ENCODE results near the gene UPF2. TPM values are rescaled to one million over a fixed set of nuclear protein-coding genes. Genes with fewer than 3 reads are reported as not detected.

Gene UPF2
- total RNA-seq, 1 experiment from 2014 or later = 30.6 TPM

DNA sequence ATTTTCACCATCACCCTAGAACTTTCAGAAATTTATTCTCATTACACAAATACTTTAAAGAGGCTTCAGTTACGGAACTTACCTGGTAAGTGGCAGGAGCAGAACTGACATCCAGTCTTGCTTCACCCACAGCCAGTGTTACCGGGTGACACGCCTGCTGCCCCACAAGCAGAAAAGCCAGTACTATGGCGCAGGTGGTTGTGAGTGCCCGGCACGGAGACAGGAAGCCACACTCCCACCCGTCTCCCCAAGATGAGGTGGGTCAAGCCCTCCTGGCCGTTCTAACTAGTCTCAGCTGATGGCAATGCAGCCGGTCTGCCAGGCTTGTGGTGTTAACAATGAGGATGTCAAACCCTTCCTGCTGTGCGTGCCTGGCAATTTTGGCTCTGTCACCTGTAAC lies 132.5 kb downstream of the UPF2 start:
- Histone ChIP-seq H3K27ac (ENCODE audit: low read depth, low read length, poor library complexity, severe bottlenecking) (no peak overlapping the region), H3K36me3 (ENCODE audit: insufficient read depth, low read length, poor library complexity, severe bottlenecking) (no peaks in the 10 kb centered on the region), H3K9me3 (ENCODE audit: low read depth, low read length, poor library complexity, severe bottlenecking) (no peaks in the 10 kb centered on the region), H3K27me3 (replicated peaks; ENCODE audit: insufficient read depth, low read depth, low read length, poor library complexity) (no peaks in the 10 kb centered on the region), H3K4me1 (ENCODE audit: insufficient read depth, low read length, poor library complexity, severe bottlenecking) (peaks cover 6% of the 10 kb centered on the region), H3K4me3 (ENCODE audit: low read depth, low read length, poor library complexity, severe bottlenecking) (no peak overlapping the region)
- BruUV-seq (replicated peaks) = no TSS peak
- intact Hi-C loops (cut with micrococcal nuclease; ENCODE audit: unreplicated experiment) = no loop called here
- TF ChIP-seq, protein P1, sequence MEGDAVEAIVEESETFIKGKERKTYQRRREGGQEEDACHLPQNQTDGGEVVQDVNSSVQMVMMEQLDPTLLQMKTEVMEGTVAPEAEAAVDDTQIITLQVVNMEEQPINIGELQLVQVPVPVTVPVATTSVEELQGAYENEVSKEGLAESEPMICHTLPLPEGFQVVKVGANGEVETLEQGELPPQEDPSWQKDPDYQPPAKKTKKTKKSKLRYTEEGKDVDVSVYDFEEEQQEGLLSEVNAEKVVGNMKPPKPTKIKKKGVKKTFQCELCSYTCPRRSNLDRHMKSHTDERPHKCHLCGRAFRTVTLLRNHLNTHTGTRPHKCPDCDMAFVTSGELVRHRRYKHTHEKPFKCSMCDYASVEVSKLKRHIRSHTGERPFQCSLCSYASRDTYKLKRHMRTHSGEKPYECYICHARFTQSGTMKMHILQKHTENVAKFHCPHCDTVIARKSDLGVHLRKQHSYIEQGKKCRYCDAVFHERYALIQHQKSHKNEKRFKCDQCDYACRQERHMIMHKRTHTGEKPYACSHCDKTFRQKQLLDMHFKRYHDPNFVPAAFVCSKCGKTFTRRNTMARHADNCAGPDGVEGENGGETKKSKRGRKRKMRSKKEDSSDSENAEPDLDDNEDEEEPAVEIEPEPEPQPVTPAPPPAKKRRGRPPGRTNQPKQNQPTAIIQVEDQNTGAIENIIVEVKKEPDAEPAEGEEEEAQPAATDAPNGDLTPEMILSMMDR (conservative IDR thresholded peaks at IDR 0.05; ENCODE audit: low read depth, low read length) = no peak
- TF ChIP-seq EZH2 (IDR thresholded peaks at IDR 0.05; ENCODE audit: borderline replicate concordance, low read depth, low read length, poor library complexity, severe bottlenecking) = no peak
- ChIA-PET CTCF (interaction anchor here (0.6 kb wide), 1 partner anchor 150 kb away, joined by 3 read pairs; no protein-coding TSS in a partner anchor), POLR2A (ENCODE audit: low non-redundant PET) (no interaction called here)
- no peak for DNase-seq (ENCODE audit: low spot score)

DNA sequence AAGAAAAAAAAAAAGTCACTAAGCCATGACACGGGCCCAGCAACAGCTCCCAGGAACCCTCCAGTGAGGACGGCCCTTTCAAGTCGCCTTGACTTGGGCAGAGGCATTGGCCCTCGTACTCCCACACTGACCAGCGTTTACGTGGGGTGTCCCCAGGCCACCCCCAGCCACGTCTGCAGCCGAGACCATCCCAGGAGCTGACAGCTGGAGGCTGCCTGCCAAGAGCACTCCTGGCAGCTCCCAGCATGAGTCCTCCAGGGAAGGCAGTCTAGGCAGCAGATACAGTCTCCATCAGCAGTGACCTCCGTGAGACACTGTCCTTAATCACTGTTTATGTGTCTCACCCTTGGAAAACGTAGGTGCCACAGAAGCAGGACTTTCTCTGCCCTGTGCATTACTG lies 133.0 kb downstream of the UPF2 start:
- H3K36me3 ChIP-seq (ENCODE audit: insufficient read depth, low read length, poor library complexity, severe bottlenecking) = no peaks in the 10 kb centered on the region
- no TSS peak for BruUV-seq (replicated peaks)
- intact Hi-C loops (cut with micrococcal nuclease; ENCODE audit: unreplicated experiment) = no loop called here
- ChIA-PET CTCF (no interaction called here), POLR2A (ENCODE audit: low non-redundant PET) (no interaction called here)
- H3K4me1 ChIP-seq (ENCODE audit: insufficient read depth, low read length, poor library complexity, severe bottlenecking) = peaks cover 6% of the 10 kb centered on the region
- H3K27ac ChIP-seq (ENCODE audit: low read depth, low read length, poor library complexity, severe bottlenecking) = no peak overlapping the region
- no peaks in the 10 kb centered on the region for H3K27me3 ChIP-seq (replicated peaks; ENCODE audit: insufficient read depth, low read depth, low read length, poor library complexity)
- no peak overlapping the region for H3K4me3 ChIP-seq (ENCODE audit: low read depth, low read length, poor library complexity, severe bottlenecking)
- TF ChIP-seq, protein P1 (conservative IDR thresholded peaks at IDR 0.05; ENCODE audit: low read depth, low read length) = no peak
- TF ChIP-seq EZH2 (IDR thresholded peaks at IDR 0.05; ENCODE audit: borderline replicate concordance, low read depth, low read length, poor library complexity, severe bottlenecking) = no peak
- H3K9me3 ChIP-seq (ENCODE audit: low read depth, low read length, poor library complexity, severe bottlenecking) = no peaks in the 10 kb centered on the region
- no peak for DNase-seq (ENCODE audit: low spot score)

DNA sequence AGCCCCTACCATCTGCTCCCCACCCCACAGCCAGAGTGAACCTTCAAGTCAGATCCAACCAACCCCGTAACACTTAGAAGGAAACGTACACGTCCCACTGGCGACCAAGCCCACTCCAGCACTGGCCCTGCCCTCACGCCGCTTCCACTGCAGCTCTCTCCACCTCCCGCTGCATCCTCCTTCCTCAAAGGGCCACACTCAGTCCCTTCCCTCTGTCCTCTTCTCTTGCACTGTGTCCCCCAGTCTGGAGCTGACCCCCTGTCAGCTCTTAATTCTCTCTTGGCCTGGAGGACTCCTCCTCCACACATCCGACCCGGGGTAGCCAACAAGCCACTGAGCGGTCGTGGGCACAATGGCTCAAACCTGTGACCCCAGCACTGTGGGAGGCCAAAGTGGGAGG lies 133.6 kb downstream of the UPF2 start:
- CTCF ChIA-PET = no interaction called here
- no TSS peak for BruUV-seq (replicated peaks)

More for the DNA sequence above, 133.6 kb downstream of the UPF2 start:
- intact Hi-C loops (cut with micrococcal nuclease; ENCODE audit: unreplicated experiment) = no loop called here
- TF ChIP-seq, protein P1 (conservative IDR thresholded peaks at IDR 0.05; ENCODE audit: low read depth, low read length) = no peak
- no peak for TF ChIP-seq EZH2 (IDR thresholded peaks at IDR 0.05; ENCODE audit: borderline replicate concordance, low read depth, low read length, poor library complexity, severe bottlenecking)
- H3K4me1 ChIP-seq (ENCODE audit: insufficient read depth, low read length, poor library complexity, severe bottlenecking) = peaks cover 6% of the 10 kb centered on the region
- no peaks in the 10 kb centered on the region for H3K27me3 ChIP-seq (replicated peaks; ENCODE audit: insufficient read depth, low read depth, low read length, poor library complexity)
- no peak for DNase-seq (ENCODE audit: low spot score)
- H3K4me3 ChIP-seq (ENCODE audit: low read depth, low read length, poor library complexity, severe bottlenecking) = no peak overlapping the region
- no peaks in the 10 kb centered on the region for H3K36me3 ChIP-seq (ENCODE audit: insufficient read depth, low read length, poor library complexity, severe bottlenecking)
- POLR2A ChIA-PET (ENCODE audit: low non-redundant PET) = no interaction called here
- H3K9me3 ChIP-seq (ENCODE audit: low read depth, low read length, poor library complexity, severe bottlenecking) = no peaks in the 10 kb centered on the region
- no peak overlapping the region for H3K27ac ChIP-seq (ENCODE audit: low read depth, low read length, poor library complexity, severe bottlenecking)

Measured in A673 (cell line).